ENCODE measurements around the gene PAK5. TPM values are rescaled to one million over a fixed set of nuclear protein-coding genes. Genes with fewer than 3 reads are reported as not detected.

PAK5 gene
- total and polyA plus RNA-seq, 2 experiments from 2014 or later, result 0.57 to 1.1 TPM

- TF ChIP-seq, protein P1, sequence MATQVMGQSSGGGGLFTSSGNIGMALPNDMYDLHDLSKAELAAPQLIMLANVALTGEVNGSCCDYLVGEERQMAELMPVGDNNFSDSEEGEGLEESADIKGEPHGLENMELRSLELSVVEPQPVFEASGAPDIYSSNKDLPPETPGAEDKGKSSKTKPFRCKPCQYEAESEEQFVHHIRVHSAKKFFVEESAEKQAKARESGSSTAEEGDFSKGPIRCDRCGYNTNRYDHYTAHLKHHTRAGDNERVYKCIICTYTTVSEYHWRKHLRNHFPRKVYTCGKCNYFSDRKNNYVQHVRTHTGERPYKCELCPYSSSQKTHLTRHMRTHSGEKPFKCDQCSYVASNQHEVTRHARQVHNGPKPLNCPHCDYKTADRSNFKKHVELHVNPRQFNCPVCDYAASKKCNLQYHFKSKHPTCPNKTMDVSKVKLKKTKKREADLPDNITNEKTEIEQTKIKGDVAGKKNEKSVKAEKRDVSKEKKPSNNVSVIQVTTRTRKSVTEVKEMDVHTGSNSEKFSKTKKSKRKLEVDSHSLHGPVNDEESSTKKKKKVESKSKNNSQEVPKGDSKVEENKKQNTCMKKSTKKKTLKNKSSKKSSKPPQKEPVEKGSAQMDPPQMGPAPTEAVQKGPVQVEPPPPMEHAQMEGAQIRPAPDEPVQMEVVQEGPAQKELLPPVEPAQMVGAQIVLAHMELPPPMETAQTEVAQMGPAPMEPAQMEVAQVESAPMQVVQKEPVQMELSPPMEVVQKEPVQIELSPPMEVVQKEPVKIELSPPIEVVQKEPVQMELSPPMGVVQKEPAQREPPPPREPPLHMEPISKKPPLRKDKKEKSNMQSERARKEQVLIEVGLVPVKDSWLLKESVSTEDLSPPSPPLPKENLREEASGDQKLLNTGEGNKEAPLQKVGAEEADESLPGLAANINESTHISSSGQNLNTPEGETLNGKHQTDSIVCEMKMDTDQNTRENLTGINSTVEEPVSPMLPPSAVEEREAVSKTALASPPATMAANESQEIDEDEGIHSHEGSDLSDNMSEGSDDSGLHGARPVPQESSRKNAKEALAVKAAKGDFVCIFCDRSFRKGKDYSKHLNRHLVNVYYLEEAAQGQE (IDR thresholded peaks at IDR 0.05; ENCODE audit: unreplicated experiment), result no peak
- TF ChIP-seq ZNF114 (CRISPR knock-in tag; IDR thresholded peaks at IDR 0.05) (no peak), POLR2AphosphoS5 (IDR thresholded peaks at IDR 0.05; ENCODE audit: low read depth) (no peak), STAT1 (IDR thresholded peaks at IDR 0.05; ENCODE audit: unreplicated experiment) (no peak), ZNF331 (CRISPR knock-in tag; IDR thresholded peaks at IDR 0.05; ENCODE audit: low read depth) (no peak)
Observed at GRCh38 chr20:9672981-9673380, 165.9 kb downstream of the PAK5 start (continued).

GRCh38 chr20:9672027-9672426 is 166.8 kb downstream of the PAK5 start:
- H3K27me3 ChIP-seq (ENCODE audit: insufficient read depth), result no peaks in the 10 kb centered on the region
- no peaks in the 10 kb centered on the region for H3K79me2 ChIP-seq (replicated peaks; ENCODE audit: insufficient read depth)
- Mint-ChIP-seq H3K4me3 (no peak overlapping the region), H3K36me3 (ENCODE audit: low read depth) (peaks cover 3% of the 10 kb centered on the region; the same call in 1 of the 3 replicates), H3K9me3 (peaks cover 7% of the 10 kb centered on the region; the same call in 1 of the 3 replicates), H3K4me1 (peaks cover 2% of the 10 kb centered on the region; the same call in 2 of the 3 replicates), H3K27me3 (ENCODE audit: insufficient read depth, low read depth, poor library complexity) (no peaks in the 10 kb centered on the region), H3K27ac (no peak overlapping the region)
- DNase-seq (ENCODE audit: low spot score) (no peak), ATAC-seq (no peak)
- no peak overlapping the region for H3K4me3 ChIP-seq
- H3K4me1 ChIP-seq (ENCODE audit: insufficient read depth), result peaks cover 3% of the 10 kb centered on the region; the same call in 1 of the 2 replicates
- no peaks in the 10 kb centered on the region for H3K9me2 ChIP-seq (ENCODE audit: insufficient read depth)
- no peak overlapping the region for H2AFZ ChIP-seq
- H3K4me2 ChIP-seq, result no peak overlapping the region
- no peak overlapping the region for H3K27ac ChIP-seq (ENCODE audit: low read depth)
- H4K20me1 ChIP-seq (replicated peaks; ENCODE audit: insufficient read depth), result no peaks in the 10 kb centered on the region
- no peaks in the 10 kb centered on the region for H3F3A ChIP-seq (replicated peaks; ENCODE audit: low read depth)
- no peaks in the 10 kb centered on the region for H3K36me3 ChIP-seq (ENCODE audit: insufficient read depth)
- TF ChIP-seq ZNF331 (CRISPR knock-in tag; IDR thresholded peaks at IDR 0.05; ENCODE audit: low read depth) (no peak), ETS1 (IDR thresholded peaks at IDR 0.05) (no peak), NANOG (IDR thresholded peaks at IDR 0.05; ENCODE audit: borderline replicate concordance) (no peak), CREB1 (CRISPR knock-in tag; IDR thresholded peaks at IDR 0.05; ENCODE audit: low read depth) (no peak), STAT1 (IDR thresholded peaks at IDR 0.05; ENCODE audit: unreplicated experiment) (no peak)
- TF ChIP-seq, protein P1 (IDR thresholded peaks at IDR 0.05; ENCODE audit: unreplicated experiment), result no peak
- TF ChIP-seq, protein P2, sequence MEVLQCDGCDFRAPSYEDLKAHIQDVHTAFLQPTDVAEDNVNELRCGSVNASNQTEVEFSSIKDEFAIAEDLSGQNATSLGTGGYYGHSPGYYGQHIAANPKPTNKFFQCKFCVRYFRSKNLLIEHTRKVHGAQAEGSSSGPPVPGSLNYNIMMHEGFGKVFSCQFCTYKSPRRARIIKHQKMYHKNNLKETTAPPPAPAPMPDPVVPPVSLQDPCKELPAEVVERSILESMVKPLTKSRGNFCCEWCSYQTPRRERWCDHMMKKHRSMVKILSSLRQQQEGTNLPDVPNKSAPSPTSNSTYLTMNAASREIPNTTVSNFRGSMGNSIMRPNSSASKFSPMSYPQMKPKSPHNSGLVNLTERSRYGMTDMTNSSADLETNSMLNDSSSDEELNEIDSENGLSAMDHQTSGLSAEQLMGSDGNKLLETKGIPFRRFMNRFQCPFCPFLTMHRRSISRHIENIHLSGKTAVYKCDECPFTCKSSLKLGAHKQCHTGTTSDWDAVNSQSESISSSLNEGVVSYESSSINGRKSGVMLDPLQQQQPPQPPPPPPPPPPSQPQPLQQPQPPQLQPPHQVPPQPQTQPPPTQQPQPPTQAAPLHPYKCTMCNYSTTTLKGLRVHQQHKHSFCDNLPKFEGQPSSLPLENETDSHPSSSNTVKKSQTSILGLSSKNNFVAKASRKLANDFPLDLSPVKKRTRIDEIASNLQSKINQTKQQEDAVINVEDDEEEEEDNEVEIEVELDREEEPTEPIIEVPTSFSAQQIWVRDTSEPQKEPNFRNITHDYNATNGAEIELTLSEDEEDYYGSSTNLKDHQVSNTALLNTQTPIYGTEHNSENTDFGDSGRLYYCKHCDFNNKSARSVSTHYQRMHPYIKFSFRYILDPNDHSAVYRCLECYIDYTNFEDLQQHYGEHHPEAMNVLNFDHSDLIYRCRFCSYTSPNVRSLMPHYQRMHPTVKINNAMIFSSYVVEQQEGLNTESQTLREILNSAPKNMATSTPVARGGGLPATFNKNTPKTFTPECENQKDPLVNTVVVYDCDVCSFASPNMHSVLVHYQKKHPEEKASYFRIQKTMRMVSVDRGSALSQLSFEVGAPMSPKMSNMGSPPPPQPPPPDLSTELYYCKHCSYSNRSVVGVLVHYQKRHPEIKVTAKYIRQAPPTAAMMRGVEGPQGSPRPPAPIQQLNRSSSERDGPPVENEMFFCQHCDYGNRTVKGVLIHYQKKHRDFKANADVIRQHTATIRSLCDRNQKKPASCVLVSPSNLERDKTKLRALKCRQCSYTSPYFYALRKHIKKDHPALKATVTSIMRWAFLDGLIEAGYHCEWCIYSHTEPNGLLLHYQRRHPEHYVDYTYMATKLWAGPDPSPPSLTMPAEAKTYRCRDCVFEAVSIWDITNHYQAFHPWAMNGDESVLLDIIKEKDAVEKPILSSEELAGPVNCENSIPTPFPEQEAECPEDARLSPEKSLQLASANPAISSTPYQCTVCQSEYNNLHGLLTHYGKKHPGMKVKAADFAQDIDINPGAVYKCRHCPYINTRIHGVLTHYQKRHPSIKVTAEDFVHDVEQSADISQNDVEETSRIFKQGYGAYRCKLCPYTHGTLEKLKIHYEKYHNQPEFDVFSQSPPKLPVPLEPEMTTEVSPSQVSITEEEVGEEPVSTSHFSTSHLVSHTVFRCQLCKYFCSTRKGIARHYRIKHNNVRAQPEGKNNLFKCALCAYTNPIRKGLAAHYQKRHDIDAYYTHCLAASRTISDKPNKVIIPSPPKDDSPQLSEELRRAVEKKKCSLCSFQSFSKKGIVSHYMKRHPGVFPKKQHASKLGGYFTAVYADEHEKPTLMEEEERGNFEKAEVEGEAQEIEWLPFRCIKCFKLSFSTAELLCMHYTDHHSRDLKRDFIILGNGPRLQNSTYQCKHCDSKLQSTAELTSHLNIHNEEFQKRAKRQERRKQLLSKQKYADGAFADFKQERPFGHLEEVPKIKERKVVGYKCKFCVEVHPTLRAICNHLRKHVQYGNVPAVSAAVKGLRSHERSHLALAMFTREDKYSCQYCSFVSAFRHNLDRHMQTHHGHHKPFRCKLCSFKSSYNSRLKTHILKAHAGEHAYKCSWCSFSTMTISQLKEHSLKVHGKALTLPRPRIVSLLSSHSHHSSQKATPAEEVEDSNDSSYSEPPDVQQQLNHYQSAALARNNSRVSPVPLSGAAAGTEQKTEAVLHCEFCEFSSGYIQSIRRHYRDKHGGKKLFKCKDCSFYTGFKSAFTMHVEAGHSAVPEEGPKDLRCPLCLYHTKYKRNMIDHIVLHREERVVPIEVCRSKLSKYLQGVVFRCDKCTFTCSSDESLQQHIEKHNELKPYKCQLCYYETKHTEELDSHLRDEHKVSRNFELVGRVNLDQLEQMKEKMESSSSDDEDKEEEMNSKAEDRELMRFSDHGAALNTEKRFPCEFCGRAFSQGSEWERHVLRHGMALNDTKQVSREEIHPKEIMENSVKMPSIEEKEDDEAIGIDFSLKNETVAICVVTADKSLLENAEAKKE (CRISPR knock-in tag; IDR thresholded peaks at IDR 0.05), result no peak
